ENCODE data around the gene PCSK2. TPM values are rescaled to one million over a fixed set of nuclear protein-coding genes. Genes with fewer than 3 reads are reported as not detected.

Gene PCSK2
- total and polyA plus RNA-seq, 2 donors (not counting 3 experiments of a cell fraction or from before 2014, with no cell fraction given) = not detected

DNA sequence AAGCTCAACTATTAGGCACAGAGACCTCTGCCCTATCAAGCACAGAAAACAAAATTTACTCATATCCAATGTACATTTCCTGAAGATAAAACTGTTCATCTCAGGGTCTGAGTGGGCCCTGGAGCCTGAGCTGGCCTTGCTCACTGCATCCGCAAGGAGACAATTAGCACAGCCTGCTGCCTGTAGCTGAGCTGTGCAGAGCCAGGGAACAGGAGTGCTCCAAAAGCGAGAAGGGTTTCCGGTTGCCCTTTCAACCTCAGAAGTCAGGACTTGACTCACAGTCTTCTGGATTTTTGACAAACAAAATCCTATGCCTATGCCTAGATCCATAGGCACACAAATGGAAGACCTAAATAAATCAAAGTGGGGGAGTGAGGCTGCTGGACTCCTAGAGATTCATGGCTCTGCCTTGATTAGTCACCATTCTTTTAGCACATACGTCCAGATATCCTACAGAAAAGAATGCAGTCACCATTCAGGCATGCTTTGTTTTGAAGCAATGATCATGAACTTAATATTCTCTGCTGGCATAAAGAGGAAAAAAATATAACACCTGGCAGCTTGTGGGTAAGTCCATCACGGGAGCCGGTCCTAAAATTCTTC lies 230.8 kb downstream of the PCSK2 start:
- no peak overlapping the region for H3K9ac ChIP-seq (replicated peaks; ENCODE audit: extremely low read depth, insufficient read depth, low read length)
- dilution Hi-C loops (cut with MboI; ENCODE audit: extremely low pct_ligation_motif_present, low sequenced_read_pairs) (no loop called here), intact Hi-C loops (cut with micrococcal nuclease) (no loop called here)
- no TSS peak for BruUV-seq (replicated peaks)
- TF ChIP-seq GATA2 (IDR thresholded peaks at IDR 0.05; ENCODE audit: insufficient read depth, insufficient read length, low read depth, low read length) (no peak), JUN (IDR thresholded peaks at IDR 0.05; ENCODE audit: borderline replicate concordance, insufficient read depth, insufficient read length, low read depth) (no peak), EZH2 (IDR thresholded peaks at IDR 0.05; ENCODE audit: borderline replicate concordance, low read depth, low read length, severe bottlenecking) (no peak), POLR2A (IDR thresholded peaks at IDR 0.05; ENCODE audit: low read depth, low read length) (no peak), FOS (IDR thresholded peaks at IDR 0.05; ENCODE audit: borderline replicate concordance, insufficient read depth, low read length) (no peak), POLR2AphosphoS5 (IDR thresholded peaks at IDR 0.05; ENCODE audit: insufficient read depth, low read depth, low read length) (no peak), MYC (IDR thresholded peaks at IDR 0.05; ENCODE audit: low read depth, low read length) (no peak)
- TF ChIP-seq, protein P1, sequence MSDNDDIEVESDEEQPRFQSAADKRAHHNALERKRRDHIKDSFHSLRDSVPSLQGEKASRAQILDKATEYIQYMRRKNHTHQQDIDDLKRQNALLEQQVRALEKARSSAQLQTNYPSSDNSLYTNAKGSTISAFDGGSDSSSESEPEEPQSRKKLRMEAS (IDR thresholded peaks at IDR 0.05; ENCODE audit: insufficient read depth, insufficient read length) = no peak
- TF ChIP-seq, protein P2, sequence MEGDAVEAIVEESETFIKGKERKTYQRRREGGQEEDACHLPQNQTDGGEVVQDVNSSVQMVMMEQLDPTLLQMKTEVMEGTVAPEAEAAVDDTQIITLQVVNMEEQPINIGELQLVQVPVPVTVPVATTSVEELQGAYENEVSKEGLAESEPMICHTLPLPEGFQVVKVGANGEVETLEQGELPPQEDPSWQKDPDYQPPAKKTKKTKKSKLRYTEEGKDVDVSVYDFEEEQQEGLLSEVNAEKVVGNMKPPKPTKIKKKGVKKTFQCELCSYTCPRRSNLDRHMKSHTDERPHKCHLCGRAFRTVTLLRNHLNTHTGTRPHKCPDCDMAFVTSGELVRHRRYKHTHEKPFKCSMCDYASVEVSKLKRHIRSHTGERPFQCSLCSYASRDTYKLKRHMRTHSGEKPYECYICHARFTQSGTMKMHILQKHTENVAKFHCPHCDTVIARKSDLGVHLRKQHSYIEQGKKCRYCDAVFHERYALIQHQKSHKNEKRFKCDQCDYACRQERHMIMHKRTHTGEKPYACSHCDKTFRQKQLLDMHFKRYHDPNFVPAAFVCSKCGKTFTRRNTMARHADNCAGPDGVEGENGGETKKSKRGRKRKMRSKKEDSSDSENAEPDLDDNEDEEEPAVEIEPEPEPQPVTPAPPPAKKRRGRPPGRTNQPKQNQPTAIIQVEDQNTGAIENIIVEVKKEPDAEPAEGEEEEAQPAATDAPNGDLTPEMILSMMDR (IDR thresholded peaks at IDR 0.05; ENCODE audit: extremely low read depth in 1 of 2, insufficient read depth in 1 of 2, low read depth in 1 of 2, low read length in 2 of 2) = no peak
- no peaks in the 10 kb centered on the region for H3K9me3 ChIP-seq (replicated peaks; ENCODE audit: control insufficient read depth, insufficient read depth, low read length)
- no peak overlapping the region for H3K4me2 ChIP-seq (ENCODE audit: insufficient read depth, low read length)
- no peaks in the 10 kb centered on the region for H3K9me1 ChIP-seq (replicated peaks; ENCODE audit: control insufficient read depth, extremely low read depth, insufficient read depth, low read length)
- CTCF ChIA-PET = no interaction called here
- DNase-seq (ENCODE audit: low read depth, low spot score) (no peak), FAIRE-seq (no peak)
- POLR2A ChIA-PET = no interaction called here
- no peak overlapping the region for H3K27ac ChIP-seq (ENCODE audit: insufficient read depth, low read depth, low read length)
- no peaks in the 10 kb centered on the region for H3K79me2 ChIP-seq (ENCODE audit: control insufficient read depth, insufficient read depth, low read length)
- H3K4me1 ChIP-seq (ENCODE audit: control insufficient read depth, extremely low read depth, insufficient read depth, low read length) = no peaks in the 10 kb centered on the region
- H3K4me3 ChIP-seq (replicated peaks in 1 of 3; ENCODE audit: insufficient read depth in 1 of 3, low read depth in 1 of 3, low read length in 3 of 3) = no peak overlapping the region
- no peaks in the 10 kb centered on the region for H4K20me1 ChIP-seq (replicated peaks; ENCODE audit: control insufficient read depth, extremely low read depth, insufficient read depth, low read length)
- H2AFZ ChIP-seq (ENCODE audit: low read depth, low read length) = no peak overlapping the region
- H3K36me3 ChIP-seq (ENCODE audit: control insufficient read depth in 2 of 2, extremely low read depth in 1 of 2, insufficient read depth in 2 of 2, low read length in 2 of 2) = no peaks in the 10 kb centered on the region
- H3K27me3 ChIP-seq (ENCODE audit: control insufficient read depth in 2 of 2, insufficient read depth in 2 of 2, low read length in 2 of 2) = peaks cover 0 to 2% of the 10 kb centered on the region in 2 experiments

Data from endothelial cell of umbilical vein (primary cell).